Adipose tissue (tissue), 3 donors: ENCODE results near the gene LCMT2. TPM values are rescaled to one million over a fixed set of nuclear protein-coding genes. Genes with fewer than 3 reads are reported as not detected.

ENCODE experiments used
- H3K27ac ChIP-seq: one replicate; pipeline ENCODE4 v1.5.1; 2013; ENCODE audit warnings: low read depth, low read length
- WGBS, 3 donors: extraction: QIAGEN DNeasy Blood & Tissue Kit; methylation state at CpG; one replicate each; pipeline ENCODE4 v1.1.7; 2013; 5-methylcytosine and 5-hydroxymethylcytosine counted together
- polyA plus RNA-seq, 3 donors: library from polyadenylated mRNA; stranded (reverse); fragments of 200-250 nt; gene quantifications; one replicate each; pipeline ENCODE4 v1.2.3, GENCODE V29; 2013
- donor health status: healthy with polysubstance abuse.
- donor health status: Bipolar disorder and iron deficiency.
- donor health status: healthy.

The LCMT2 gene, protein sequence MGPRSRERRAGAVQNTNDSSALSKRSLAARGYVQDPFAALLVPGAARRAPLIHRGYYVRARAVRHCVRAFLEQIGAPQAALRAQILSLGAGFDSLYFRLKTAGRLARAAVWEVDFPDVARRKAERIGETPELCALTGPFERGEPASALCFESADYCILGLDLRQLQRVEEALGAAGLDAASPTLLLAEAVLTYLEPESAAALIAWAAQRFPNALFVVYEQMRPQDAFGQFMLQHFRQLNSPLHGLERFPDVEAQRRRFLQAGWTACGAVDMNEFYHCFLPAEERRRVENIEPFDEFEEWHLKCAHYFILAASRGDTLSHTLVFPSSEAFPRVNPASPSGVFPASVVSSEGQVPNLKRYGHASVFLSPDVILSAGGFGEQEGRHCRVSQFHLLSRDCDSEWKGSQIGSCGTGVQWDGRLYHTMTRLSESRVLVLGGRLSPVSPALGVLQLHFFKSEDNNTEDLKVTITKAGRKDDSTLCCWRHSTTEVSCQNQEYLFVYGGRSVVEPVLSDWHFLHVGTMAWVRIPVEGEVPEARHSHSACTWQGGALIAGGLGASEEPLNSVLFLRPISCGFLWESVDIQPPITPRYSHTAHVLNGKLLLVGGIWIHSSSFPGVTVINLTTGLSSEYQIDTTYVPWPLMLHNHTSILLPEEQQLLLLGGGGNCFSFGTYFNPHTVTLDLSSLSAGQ
- polyA plus RNA-seq: 1 to 10 TPM; 2.1 to 5.5 (median 2.5) TPM

DNA sequence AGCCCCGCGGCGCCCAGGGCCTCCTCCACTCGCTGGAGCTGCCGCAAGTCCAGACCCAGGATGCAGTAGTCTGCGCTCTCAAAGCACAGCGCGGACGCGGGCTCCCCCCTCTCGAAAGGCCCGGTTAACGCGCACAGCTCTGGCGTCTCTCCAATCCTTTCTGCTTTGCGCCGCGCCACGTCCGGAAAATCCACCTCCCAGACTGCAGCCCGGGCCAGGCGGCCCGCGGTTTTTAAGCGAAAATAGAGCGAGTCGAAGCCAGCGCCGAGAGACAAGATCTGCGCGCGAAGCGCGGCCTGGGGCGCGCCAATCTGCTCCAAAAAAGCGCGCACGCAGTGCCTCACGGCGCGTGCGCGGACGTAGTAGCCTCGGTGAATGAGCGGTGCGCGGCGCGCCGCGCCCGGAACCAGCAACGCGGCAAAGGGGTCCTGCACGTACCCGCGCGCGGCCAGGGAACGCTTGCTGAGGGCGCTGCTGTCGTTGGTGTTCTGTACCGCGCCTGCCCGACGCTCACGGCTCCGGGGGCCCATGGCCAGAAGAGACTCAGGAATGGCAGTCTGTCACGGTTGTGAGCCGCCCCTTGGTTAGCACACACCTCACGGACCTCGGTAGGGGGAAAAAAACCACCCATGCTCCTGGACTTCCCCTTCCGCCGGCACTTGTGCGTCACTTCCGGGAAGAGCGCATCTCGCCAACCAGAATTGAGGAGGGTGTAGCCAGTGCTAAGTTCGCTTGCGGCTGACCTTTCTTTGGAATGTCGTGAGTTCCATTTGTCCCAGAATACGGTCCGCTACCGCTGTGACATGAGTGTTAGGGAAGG is at the start of gene LCMT2:
LCMT2 (minus strand) TSS at position 614 of the 820 bp plus-strand sequence; CDS start at position 530, 84 bp downstream.
- WGBS, 3 donors: 0 to 1% (median 0%) methylated on average over 75 to 86 of the region's 86 CpGs

DNA sequence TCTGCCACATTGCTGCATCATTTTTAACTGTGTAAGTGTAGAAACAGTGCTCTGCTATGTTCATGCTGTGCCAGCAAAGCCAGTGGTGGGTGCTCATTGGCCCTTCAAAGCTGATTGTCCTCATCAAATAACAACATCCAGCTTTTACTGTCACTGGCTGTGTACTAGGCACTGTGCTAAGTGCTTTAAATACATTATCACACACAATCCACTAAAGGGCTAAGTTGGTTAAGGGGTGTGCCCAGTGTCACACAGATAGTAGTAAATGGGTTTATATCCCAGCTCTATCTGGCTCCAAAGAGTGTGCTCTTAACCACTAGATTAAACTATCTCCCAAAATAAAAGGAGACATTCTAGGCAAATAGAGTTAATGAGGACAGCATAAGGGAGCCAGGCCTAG is 48.2 kb upstream of the LCMT2 start:
- H3K27ac ChIP-seq: no peak overlapping the region

More for the DNA sequence above, at the start of gene LCMT2:
- H3K27ac ChIP-seq: peak within 1 kb of the TSS; percentile 91

DNA sequence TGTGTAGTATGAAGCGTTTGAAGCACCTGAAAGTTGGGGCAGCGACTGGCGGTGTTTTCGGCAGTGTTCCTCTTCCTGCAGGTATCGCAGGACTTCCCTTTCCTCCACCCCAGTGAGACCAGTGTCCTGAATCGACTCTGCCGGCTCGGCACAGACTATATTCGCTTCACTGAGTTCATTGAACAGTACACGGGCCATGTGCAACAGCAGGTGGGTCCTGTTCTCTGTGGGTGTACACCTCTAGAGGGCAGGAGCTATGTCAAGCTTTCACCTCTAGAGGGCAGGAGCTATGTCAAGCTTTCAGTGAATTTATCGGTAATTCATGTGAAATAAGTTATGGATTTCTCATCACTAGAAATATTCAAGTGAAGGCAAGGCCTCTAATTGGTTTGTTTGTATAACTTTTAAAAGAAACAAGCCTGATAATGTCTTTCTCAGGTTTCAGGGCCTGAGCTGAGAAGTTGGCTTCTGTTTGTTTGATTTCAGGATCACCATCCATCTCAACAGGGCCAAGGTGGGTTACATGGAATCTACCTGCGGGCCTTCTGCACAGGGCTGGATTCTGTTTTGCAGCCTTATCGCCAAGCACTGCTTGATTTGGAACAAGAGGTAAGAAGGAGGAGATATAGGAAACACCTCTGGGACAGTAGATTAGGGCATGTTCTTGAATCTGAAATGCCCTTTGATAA is 45.8 kb upstream of the LCMT2 start:
- H3K27ac ChIP-seq: no peak overlapping the region
- WGBS, 3 donors: 77 to 85% (median 84%) methylated on average over 13 of the region's 13 CpGs

DNA sequence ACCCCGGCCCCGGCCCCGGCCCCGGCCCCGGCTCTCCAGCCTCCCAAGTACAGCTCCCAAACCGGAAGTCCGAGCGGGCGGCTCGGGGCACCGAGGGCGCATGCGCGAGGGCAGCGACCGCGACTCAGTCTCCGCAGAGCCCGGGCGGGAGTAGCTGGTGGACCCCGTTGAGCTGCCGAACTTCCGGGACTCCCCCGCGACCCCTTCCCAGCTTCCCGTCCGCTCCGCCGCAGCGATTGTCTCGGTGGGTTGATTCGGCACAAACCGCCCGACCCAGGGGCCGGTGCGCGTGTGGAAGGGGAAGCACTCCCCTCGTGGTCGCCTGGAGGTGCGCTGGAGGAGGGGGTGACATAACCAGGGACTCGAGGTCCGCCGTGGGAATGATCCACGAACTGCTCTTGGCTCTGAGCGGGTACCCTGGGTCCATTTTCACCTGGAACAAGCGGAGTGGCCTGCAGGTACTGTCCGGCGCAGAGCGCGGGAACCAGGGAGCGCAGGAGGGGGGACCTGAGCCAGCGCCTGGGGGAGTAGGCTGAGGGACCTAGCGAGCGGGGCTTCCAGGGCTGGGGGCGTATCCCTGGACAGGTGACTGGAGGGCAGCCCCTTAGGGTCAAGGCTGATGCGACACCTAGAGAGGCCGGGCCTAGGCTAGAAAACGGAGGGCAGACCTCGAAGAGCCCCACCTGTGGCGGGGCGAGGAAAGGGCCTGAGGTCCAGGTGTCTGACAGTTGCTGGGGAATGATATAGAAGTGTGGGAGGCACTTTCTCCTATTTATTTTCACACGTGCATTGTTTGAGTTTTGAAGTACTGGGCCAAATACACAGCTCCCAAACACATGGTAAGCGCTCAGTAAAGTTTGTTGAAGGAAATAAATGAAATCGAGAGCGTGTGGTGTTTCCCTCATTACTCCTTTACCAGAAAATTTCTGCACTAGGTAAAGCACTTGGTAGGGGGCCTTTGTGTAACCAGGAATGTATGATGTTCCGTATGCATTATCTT is 40.9 kb upstream of the LCMT2 start, which contains the start of the genes TUBGCP4 and ZSCAN29:
TUBGCP4 (plus strand) TSS at position 127 of the 1,000 bp plus-strand sequence; CDS start at position 381, 254 bp downstream.
ZSCAN29 (minus strand) TSS at position 69 of the 1,000 bp plus-strand sequence. CDS start 1,130 bp downstream, outside the sequence.
- H3K27ac ChIP-seq: no peak within 1 kb of the TSS
- 2 to 3% (median 2%) methylated on average over 65 to 66 of the region's 66 CpGs for WGBS, 3 donors

DNA sequence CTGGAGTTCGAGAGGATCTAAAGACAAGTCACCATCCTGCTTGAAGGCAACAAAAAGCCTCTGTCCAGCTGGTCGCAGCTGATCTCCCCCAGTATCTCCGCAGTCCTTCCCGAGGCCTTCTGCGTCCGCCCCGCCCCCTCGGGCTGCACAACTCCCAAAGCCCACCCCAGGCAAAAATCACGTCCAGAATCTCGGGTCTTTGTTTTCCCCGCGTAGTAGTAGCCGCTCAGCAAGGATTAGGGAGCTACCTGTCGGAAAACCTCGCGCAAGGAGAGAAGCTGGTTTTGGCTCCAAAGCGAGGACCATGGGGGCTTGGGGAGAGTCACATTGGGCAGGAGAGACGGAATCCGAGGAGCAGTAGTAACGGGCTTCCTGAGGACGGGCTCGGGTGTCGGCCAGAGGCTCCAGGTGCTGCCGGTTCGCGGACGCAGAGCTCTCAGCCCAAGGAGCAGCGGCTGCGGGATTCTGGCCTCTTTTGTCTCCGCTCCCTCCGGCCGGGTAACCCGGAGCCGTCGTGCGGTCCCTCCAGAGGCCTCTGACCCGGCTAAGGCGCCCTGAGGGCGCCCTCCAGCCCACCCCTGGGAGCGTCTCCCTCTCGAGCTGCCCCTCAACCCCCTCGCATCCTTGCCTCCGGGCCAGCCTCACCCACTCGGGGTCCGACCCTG is 40.1 kb upstream of the LCMT2 start:
- no peak overlapping the region for H3K27ac ChIP-seq
- 0 to 2% (median 1%) methylated on average over 36 to 45 of the region's 45 CpGs for whole genome bisulfite sequencing, 3 donors

DNA sequence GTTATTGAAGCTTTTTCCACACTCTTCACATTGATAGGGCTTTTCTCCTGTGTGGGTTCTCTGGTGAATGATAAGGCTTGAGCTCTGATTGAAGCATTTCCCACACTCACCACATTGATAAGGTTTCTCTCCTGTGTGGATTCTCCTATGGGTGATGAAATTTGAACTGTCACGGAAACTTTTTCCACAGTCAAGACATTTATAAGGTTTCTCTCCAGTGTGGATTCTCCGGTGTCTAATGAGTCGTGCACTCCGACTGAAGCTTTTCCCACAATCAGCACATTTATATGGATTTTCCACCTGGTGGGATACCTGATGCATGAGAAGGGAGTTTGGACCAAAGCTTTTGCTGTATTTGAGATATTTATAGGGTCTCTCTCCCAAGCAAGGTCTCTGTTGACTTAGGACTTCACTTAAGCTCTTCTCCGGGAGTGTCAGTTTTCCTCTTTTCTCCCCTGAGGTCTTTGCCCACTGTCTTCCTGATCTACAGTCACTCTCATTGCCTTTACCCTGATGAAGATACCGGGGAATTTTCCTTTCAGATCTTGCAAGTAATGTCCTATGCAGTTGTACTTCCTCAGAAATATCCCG is 31.0 kb upstream of the LCMT2 start:
- 97 to 99% (median 98%) methylated on average over 7 of the region's 7 CpGs for WGBS, 3 donors
- no peak overlapping the region for H3K27ac ChIP-seq

DNA sequence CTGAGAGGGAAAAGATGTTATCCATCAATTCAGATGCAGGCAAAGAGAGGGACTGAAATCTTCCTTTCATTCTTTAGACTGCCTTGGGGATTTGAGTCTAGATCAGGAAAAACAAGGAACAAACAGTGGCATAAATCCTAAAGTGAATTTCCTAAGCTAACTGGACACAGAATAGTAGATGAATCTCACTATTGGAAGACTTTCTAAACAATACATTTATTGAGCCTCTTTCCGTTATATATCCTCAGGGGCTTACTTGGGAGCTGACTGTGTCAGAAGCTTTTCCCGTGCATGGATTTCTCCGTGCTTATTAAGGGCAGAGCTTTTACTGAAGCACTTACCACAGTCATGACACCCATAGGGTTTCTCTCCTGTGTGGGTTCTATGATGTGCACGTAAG is 30.4 kb upstream of the LCMT2 start:
- WGBS, 3 donors: 84 to 95% (median 91%) methylated on average over 4 of the region's 4 CpGs
- H3K27ac ChIP-seq: no peak overlapping the region

DNA sequence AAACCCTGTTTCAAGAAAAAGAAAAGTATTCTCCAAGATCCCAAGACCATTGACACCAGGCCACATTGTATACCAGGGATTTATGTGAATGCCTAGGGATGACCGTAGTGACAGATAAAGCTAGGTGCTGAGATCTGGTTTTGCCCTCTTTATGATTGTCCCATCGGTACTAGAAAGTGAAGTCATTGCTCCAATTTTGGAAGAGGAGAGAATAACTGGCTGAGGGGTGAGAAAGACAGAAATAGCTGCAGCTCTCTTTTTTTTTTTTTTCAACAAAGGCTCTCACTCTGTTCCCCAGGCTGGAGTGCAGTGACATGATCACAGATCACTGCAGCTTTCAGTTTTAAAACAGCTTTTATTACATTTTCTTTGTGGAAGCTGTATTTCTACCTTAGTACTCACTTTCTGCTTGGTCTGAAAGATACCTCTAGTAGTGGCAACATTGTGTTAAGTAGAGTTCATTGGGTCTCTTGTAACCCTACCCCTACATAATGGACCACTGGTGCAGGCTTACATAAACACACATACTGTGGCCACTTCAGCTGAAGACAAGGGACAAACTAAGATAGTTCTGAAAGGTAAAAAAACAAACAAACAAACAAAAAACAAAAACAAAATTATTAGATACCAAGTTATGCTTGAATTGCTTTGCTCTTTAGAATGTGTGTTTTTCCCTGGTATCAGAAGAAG is 22.5 kb upstream of the LCMT2 start:
- WGBS, 3 donors: 83 to 95% (median 89%) methylated on average over 2 of the region's 2 CpGs
- H3K27ac ChIP-seq: no peak overlapping the region

DNA sequence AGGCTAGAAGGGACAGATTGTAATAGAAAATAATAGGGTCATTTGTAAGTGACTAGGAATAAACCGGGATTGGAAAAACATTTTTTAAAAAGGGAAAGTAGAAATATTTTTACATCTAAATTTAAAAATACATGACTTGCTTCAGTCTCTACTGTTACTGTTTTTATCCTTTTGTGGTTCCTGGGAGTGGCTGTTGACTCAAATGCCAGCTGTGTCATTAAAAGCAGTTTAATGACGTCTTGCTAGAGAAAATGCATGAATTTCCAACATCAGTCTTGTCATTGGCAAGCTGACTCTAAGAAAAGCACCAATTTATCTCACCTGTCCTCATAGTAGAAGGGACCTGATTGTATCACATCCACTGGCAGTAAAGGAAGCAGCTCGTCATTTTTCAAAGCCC is 16.7 kb upstream of the LCMT2 start:
- 83 to 90% (median 89%) methylated on average over 3 of the region's 3 CpGs for WGBS, 3 donors

DNA sequence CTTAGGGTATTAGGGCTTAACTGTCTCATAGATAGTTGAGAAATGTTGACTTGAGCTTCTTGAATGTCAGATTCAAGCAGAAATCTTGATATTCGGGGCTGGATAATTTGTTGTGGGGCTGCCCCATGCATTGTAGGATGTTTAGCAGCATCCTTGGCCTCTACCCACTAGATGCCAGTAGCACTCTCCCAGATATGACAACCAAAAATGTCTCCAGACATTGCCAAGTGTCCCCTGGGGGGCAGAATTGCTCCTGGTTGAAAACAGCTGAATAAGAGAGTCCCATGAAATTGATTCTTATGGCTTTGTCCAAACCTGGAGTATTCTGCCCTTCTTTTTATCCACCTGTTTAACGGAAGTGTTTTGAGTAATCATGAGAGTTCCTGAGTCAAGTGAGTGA is 15.9 kb upstream of the LCMT2 start:
- 83 to 94% (median 91%) methylated on average over 2 of the region's 2 CpGs for WGBS, 3 donors

More for the DNA sequence above, 16.7 kb upstream of the LCMT2 start:
- H3K27ac ChIP-seq: no peak overlapping the region

DNA sequence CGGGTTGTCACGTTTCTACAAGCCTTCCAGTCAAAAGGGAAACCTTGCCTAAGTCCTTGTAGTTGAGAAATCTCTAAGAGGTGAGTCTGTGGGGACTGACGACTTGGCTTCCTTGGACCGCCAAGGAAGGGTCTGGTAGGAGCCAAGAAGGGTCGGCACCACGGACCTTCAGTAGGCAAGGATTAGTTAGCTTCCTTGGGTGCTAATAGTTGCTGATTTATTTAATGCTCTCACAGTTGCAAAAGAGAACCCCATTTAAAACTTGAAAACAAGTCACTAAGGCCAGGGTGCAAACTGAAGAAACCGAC is 361 bp upstream of the LCMT2 start:
- 2 to 6% (median 3%) methylated on average over 7 of the region's 7 CpGs for WGBS, 3 donors
- H3K27ac ChIP-seq: no peak overlapping the region

More for the DNA sequence above, 15.9 kb upstream of the LCMT2 start:
- no peak overlapping the region for H3K27ac ChIP-seq

DNA sequence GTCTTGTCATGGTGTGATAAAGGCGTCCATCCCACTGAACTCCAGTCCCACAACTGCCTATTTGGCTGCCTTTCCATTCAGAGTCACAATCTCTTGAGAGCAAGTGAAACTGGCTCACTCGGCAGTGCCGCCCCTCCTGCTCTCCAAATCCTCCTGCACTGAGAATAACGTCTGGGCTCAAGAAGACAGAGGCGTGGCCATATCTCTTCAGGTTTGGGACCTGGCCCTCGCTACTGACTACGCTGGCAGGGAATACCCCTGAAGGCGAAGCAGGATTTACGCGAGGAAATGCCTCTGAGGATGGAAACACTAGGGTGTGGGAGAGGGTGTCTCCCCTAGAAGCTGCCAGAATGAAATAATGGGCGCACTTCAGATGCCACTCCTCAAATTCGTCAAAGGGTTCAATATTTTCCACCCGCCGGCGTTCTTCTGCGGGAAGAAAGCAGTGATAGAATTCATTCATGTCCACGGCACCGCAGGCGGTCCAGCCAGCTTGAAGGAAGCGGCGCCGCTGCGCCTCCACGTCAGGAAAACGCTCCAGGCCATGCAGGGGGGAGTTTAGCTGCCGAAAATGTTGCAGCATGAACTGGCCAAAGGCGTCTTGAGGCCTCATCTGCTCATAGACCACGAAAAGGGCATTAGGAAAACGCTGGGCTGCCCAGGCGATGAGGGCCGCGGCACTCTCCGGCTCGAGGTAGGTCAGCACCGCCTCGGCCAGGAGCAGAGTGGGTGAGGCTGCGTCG is 985 bp downstream of the LCMT2 start:
- 13 to 20% (median 16%) methylated on average over 34 to 38 of the region's 38 CpGs for WGBS, 3 donors
- H3K27ac ChIP-seq: peak overlapping the region; percentile 91

DNA sequence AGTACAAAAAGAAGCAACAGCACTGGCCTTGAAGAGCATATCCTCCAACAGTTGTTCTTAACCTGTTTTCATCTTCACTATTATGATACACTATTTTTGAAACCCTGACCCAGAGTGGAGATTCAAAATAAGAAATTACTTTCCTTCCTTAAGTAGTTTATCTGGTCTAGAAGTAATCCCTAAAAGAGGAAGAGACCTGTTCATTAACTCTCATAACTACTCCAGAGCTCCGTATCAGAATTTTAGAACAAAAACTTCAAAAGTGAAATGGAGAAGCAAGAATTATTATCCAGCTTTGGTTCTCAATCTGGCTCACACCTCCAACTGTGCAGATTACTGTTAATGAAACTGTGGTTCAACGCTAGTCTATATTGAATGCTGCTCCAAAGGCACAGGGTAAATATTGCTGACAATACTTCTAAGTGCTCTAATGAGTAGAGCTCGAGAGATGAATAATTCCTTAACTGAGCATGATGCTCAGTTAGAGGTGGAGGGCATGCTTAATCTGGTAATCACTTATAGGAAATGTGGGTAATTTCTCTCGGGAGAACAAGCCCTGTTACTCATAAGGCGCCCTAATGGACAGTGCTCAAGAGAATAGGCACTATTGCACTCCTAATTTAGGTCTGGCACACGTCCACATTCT is 5.2 kb downstream of the LCMT2 start:
- WGBS, 3 donors: 69 to 70% (median 69%) methylated on average over 6 of the region's 6 CpGs
- H3K27ac ChIP-seq: no peak overlapping the region

DNA sequence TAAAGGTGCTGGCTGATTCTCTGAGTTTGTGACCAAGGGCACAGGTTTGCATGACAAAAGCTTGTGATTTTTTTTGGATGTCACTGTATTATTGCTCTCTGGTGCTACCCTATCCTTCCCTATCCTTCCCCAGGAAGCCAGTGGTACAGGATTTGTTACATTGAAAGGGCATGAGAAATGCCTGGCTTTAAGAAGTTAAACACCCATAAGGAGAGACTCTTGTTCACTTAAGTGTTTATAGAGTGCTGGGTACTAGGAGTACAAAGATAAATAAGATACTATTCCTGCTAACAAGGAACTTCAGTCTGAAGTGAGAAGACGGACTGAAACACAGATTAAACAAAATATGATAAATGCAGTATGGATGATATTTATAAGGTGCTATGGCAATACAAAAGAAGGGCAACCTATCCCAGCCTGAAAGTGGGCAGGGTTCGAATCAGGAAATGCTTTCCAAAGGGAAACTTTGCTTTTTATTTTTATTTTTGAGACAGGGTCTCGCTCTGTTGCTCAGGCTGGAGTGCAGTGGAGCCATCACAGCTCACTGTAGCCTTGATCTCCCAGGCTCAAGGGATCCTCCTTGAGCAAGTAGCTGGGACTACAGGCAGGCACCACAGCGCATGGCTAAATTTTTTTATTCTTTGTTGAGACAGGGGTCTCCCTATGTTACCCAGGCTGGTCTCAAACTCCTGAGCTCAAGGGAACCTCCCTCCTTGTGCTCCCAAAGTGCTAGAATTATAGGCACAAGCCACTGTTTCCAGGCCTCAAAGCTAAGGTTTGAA is 11.2 kb downstream of the LCMT2 start:
- 78 to 89% (median 82%) methylated on average over 4 of the region's 4 CpGs for WGBS, 3 donors
- no peak overlapping the region for H3K27ac ChIP-seq
